GM21528 (cell line): Measurements from ENCODE around the gene F8A3.
"Not testable (repeated sequence)": the region's sequence is repeated elsewhere in the genome, so short reads cannot be mapped to it uniquely, and the experiment has no call there.

Experiments used
- ATAC-seq: cut with Tn5 transposase; IDR thresholded peaks from one replicate; pipeline ENCODE4 v1.9.1; 2021; ENCODE audit warnings: mild to moderate bottlenecking, moderate library complexity; ENCODE audit not compliant: unreplicated experiment, low FRiP score

Gene F8A3

DNA sequence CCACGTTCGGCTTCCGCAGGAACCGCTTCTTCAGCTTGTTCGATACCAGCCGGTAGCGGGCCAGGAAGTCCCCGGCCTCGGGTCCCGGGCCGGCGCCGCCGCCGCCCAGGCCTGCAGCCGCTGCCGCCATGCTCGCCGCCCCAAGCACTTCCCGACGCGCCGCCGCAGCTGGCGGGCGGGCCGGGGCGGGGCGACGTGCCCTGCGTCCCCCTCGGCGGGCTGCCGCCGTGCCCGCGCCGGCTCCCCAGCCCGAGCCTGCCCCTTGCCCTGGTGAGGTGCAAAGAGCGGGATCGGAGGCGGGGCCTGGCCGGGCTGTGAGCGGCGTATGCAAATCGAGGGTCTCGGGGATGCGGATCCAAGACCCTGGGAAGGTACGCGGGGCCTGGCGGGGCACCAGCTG, at the start of gene F8A3:
F8A3 (minus strand) TSS at position 150 of the 400 bp plus-strand sequence; CDS start at position 130, 20 bp downstream.
- ATAC-seq, result peak; percentile 83

DNA sequence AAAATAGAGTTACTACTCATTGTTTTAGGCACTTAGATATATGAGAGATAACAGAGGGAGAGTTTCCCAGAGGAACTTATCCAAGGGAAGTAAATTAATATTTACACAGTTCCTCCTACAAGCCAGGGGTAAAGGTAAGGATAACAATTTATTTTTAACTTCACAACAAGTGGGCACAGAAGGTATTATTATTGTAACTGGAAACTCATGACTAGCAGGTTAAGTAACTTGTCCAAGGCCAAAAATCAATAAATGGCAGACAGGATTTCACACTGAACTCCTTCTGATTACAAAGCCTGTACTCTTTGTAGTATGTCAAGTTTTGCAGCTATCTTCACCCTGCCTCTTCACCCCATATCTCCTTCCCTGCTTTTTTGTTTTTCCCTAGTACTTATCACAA, 46.9 kb upstream of the F8A3 start:
- no peak for ATAC-seq

DNA sequence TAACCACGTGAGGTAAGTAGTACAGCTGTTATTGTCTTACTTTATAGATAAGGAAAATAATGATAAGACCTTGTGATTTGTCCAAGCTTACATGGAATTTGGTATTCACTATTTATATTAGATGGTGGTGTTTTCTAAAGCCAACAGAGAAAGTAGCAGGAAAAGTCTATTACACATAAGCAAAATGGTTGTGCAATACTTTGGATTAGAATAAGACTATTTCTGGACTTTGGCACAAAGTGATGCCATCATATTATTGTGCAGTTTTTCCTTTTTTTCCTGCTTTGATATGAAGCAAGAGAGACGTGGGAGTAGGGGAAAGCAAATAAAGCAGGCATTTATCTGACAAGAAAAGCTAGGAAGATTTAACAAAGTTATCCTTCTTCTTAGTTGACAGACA, 36.7 kb upstream of the F8A3 start:
- ATAC-seq, result not testable (repeated sequence)

DNA sequence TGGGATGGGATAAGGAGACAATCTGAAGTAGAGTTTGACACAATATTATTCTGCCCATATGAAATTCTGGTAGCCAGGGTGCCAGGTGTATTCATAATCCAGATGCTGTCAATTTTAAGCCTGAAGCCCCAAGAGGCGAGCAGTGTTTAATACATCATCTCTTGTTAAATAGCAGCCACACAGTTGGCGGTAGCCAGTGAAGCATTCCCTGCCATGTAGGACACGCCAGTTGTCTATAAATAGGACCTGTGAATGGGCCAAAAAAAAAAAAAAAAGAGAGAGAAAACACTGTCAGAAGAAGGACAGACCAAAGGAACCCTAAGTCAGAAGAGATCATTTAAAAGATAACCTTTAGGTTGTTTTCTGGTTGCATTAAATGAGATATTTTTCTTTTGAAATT, 33.0 kb upstream of the F8A3 start:
- ATAC-seq, result not testable (repeated sequence)

DNA sequence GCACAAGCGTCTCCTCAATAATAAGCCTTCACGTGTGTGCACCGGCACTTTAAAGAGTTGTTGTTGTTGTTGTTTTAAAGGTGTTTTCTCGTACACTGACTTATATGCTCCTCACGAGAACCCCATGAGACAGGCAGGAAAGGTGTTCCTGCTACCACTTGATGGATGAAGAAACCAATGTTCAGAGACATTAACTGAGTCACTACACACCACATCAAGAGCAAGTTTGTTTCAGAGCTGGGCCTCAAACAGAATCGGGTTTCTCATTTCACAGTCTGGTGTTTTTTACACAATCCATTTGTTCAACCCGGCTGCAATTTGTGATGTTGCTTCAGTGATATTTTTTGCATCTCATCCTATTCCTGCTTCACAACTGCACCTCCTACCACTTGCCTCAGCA, 18.7 kb upstream of the F8A3 start:
- not testable (repeated sequence) for ATAC-seq

DNA sequence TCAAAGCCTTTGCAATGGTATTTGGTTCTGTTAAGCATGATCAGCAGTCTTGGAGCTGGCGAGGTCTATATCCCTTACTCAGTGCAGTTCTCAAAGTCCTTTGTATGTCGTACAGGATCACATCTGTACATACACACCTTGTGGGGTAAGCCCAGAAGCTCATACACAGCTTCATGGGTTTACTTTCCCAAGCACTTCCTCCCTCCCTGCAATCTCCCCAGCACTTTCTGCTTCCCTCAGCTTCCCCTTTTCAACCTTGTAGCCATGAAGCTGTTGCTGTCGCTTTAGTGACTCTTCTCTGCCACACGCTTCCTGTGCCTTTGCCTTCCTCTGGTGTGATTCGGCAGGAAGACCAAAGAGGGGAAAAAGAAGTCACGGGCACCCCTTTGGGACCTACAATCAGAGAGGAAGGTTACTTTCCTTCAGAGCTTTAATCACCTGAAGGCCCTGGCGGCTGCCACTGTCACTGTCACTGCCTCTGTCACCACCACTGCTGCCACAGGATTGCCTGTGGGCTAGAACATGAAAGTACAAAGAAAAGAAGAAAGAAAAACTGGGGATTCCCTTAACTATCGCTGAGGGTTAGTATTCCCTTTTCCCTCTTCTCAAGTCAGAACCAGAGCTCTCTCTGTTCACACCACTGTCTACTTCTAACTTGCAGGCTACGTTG, 8.0 kb upstream of the F8A3 start:
- peak; percentile 75 for ATAC-seq

DNA sequence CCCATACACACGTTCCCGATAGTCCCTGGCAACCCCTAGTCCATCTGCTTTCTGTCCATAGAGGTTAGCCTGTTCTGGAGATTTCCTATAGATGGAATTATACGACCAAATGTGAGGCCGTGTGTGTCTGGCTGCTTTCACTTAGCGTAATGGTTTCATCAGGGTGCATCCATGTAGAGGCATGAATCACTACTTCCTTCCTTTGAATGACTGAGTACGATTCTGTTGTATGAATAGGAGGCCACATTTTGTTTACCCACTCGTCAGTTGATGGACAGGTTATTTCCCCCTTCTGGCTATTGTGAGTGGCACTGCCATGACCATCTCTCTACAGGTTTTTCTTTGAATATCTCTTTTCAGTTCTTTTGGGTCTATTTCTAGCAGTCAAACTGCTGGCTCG, 2.1 kb upstream of the F8A3 start:
- not testable (repeated sequence) for ATAC-seq

DNA sequence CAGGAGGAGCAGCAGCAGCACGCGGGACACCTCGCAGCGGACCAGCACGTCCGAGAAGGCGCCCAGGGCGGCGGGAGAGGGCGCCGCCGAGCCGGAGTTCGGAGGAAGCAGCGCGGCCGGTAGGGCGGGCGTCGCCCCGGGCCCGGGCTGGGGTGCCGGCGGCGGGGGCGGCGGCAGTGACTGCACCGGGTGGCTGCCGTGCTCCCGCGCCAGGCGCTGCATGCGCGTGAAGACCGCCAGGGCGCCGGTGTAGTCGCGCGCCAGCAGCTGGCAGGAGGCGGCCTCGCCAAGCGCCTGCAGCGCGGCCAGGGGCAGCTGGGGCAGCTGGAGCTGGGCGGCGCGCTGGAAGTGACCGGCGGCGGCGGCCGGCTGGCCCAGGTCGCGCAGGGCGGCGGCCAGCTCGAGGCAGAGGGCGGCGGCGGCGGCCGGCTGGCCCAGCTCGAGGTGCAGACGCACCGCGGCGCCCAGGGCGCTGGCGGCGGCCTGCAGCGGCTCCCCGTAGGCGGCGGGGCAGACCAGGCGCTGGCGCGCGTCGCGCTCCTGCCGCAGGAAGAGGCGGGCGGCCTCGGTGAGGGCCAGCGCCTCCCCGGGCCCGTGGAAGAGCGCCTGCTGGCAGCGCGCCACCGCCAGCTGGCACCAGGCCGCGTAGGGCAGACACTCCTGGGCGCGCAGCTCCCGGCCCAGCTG, 516 bp downstream of the F8A3 start:
- peak; percentile 76 for ATAC-seq

DNA sequence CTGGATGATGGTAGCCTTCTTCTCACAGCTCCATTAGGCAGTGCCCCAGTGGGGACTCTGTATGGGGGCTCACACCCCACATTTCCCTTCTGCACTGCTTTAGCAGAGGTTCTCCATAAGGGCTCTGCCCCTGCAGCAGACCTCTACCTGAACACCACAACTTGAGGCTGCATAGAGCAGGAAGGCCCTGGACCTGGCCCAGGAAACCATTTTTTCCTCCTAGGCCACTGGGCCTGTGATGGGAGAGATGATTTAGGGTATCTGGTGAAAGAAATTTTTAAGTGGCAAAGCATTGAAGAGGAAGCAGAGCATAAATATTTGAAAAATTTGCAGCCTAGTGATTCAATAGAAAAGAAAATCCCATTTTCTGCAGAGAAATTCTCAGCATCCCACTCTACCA, 17.3 kb downstream of the F8A3 start:
- ATAC-seq, result no peak

DNA sequence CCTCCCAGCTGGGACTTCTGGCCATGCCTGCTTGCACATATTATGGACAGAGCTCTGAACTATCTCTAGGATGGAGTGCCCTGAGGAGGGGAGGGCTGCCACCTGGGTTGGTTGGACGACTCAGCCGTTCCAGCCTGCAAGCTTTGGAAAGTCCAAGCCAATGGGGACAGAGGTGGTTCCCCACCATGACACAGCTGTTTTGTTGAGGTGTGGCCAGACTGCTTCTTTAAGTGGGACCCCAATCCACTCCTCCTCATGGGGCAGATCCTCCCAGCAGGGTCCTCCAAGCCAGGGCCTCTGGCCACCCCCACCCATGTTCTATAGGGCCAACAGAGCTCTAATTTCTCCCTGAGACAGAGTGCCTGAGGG, 22.7 kb downstream of the F8A3 start:
- no peak for ATAC-seq

DNA sequence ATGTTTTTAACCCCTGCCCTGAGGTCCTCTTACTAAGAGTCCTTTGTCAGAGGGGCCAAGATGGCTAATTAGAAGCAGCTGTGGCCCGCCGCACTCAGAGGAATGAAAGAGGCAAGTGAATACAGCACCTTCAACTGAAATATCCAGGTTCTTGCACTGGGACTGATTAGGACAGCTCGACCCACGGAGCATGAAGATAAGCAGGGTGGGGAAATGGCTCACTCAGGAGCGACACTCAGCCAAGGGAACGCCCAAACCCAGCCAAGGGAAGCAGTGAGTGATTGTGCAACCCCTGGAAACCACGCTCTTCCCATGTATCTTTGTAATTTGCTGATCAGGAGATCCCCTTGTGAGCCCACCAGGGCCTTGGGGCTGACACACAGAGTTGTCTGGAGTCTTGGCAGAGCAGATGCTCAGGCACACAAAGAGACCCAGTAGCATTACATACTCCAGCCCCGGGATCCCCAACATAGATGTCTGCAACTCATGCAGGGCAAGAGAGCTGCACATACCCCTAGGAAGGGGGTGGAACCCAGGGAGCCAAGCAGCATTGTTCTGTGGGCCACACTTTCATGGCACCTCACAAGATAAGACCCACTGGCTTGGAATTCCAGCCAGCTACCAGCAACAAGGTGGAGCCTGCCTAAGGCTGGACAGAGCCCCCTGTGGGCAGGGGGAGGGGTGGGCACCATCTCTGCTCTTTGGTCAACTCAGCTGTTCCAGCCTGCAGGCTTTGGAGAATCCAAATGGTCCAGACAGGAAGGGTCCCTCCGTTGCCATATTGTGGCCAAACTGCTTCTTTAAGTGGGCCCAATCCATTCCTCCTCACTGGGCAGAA, 23.3 kb downstream of the F8A3 start:
- ATAC-seq, result no peak

DNA sequence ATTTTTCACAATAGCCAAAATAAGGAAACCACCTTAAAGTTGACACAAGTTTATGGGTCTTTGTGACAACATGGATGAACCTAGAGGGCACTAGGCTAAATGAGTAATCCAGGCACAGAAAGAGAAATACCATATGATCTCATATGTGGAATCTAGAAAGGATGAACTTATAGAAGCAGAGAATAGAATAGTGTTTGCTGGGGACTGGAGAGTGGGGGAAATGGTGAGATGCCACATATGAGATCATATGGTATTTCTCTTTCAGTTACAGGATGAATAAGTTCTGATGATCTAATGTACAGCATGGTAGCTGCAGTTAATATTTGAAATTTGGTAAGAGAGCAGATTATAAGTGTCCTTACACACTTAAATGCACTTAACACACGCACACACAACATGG, 40.7 kb downstream of the F8A3 start:
- no peak for ATAC-seq
